HAP-1 (cell line): ENCODE data around the gene CA10.

ENCODE experiments used
- DNase-seq, 2 experiments: peaks; one replicate each; pipeline ENCODE4 v3.0.0-alpha.2; 2016 to 2020; ENCODE audit warnings: low spot score in 2 of 2
- H3K27me3 ChIP-seq: fragments of 250-450 bp; sonication (Bioruptor Pico); 2 replicates; pipeline ENCODE4 v1.5.1; 2020; ENCODE audit warnings: low read depth, mild to moderate bottlenecking, moderate library complexity
- H3K36me3 ChIP-seq: fragments of 250-450 bp; sonication (Bioruptor Pico); replicated peaks from 2 replicates; pipeline ENCODE4 v1.5.1; 2020; ENCODE audit warnings: mild to moderate bottlenecking
- H3K4me1 ChIP-seq: fragments of 250-450 bp; sonication (Bioruptor Pico); 2 replicates; pipeline ENCODE4 v1.5.1; 2020; ENCODE audit warnings: mild to moderate bottlenecking
- H3K4me3 ChIP-seq: fragments of 250-450 bp; sonication (Bioruptor Pico); 2 replicates; pipeline ENCODE4 v1.5.1; 2020; ENCODE audit warnings: mild to moderate bottlenecking, moderate library complexity
- H3K9me3 ChIP-seq: fragments of 250-450 bp; sonication (Bioruptor Pico); 2 replicates; pipeline ENCODE4 v1.5.1; 2020; ENCODE audit warnings: mild to moderate bottlenecking, moderate library complexity
- in situ Hi-C: fragments of 300-500 bp; cut with MboI; formaldehyde crosslinking; loops from 3 replicates; pipeline ENCODE4 v1.14.3; 2020; ENCODE audit warnings: low sequenced_read_pairs, inconsistent platforms, mixed read lengths

CA10 gene

GRCh38 chr17:51935477-51935876 lies 223.0 kb downstream of the CA10 start:
- Histone ChIP-seq H3K4me3 (no peak overlapping the region), H3K36me3 (no peaks in the 10 kb centered on the region), H3K4me1 (no peaks in the 10 kb centered on the region), H3K9me3 (no peaks in the 10 kb centered on the region), H3K27me3 (no peaks in the 10 kb centered on the region)
- in situ Hi-C loops, result no loop called here
- no peak for DNase-seq

- Histone ChIP-seq H3K27me3 (no peaks in the 10 kb centered on the region), H3K9me3 (no peaks in the 10 kb centered on the region), H3K4me3 (no peak overlapping the region), H3K36me3 (no peaks in the 10 kb centered on the region), H3K4me1 (no peaks in the 10 kb centered on the region)
- no peak for DNase-seq
- in situ Hi-C loops, result no loop called here
Measured at GRCh38 chr17:51933647-51934046, 224.9 kb downstream of the CA10 start.

- in situ Hi-C loops, result no loop called here
- no peak for DNase-seq
- Histone ChIP-seq H3K9me3 (no peaks in the 10 kb centered on the region), H3K27me3 (no peaks in the 10 kb centered on the region), H3K4me1 (no peaks in the 10 kb centered on the region), H3K4me3 (no peak overlapping the region), H3K36me3 (no peaks in the 10 kb centered on the region)
Measured at GRCh38 chr17:51926448-51926847, 232.1 kb downstream of the CA10 start.

GRCh38 chr17:51921500-51921899 lies 237.0 kb downstream of the CA10 start:
- in situ Hi-C loops, result no loop called here
- Histone ChIP-seq H3K4me1 (no peaks in the 10 kb centered on the region), H3K9me3 (no peaks in the 10 kb centered on the region), H3K4me3 (no peak overlapping the region), H3K36me3 (no peaks in the 10 kb centered on the region), H3K27me3 (no peaks in the 10 kb centered on the region)
- DNase-seq, result no peak

DNA sequence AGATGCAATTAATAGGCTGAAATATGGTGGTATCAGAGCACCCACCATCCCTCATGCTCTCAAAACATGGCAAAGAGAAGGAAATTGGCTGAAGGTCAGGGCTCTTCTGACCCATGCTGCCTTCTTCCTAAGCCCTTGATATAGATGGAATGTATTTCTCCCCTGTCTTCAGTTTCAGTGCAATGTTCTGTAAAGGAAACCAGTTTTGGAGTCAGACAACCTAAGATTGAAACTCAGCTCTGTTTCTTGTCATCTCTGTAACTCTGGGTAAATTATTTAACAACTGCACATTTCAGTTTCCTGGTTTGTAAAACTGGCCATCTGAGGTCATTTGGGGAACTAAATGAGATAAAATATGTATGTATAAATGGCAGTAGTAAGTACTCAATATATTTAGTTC lies 243.9 kb downstream of the CA10 start:
- no peak for DNase-seq
- Histone ChIP-seq H3K9me3 (no peaks in the 10 kb centered on the region), H3K4me3 (no peak overlapping the region), H3K36me3 (no peaks in the 10 kb centered on the region), H3K27me3 (no peaks in the 10 kb centered on the region), H3K4me1 (no peaks in the 10 kb centered on the region)
- in situ Hi-C loops, result no loop called here

DNA sequence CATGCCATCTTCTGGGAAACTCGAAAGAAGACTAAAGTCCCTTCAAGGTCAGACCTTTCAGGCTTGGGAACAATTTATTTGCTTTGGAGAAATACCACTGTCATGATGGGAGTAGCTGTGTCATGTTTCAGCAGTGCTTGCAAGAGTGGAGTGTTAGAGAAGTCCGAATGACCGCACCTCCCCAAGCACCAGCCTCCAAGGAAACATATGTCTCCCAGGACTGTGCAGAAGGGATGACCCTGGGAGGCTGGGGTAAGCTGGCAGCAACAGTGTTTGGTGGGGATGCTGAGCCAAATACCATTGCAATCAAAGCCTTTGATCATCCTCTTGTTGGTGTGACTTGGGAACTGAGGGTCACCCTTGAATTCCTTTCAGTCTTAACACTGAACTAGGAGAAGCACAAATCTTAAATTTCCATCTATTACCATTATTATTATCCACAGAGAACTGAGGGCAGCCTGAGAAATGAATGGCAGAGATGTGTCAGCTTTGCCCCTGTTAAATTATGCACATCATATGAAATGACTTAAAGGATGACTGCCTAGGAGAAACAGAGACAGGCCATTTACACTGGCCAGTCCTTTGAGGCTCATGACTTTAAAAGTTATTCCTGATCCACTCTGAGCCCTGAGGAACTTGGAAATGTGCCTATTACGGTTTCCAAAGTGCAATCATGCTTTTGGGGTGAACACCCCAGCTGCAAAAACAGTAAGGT lies 244.9 kb downstream of the CA10 start:
- in situ Hi-C loops, result no loop called here

DNA sequence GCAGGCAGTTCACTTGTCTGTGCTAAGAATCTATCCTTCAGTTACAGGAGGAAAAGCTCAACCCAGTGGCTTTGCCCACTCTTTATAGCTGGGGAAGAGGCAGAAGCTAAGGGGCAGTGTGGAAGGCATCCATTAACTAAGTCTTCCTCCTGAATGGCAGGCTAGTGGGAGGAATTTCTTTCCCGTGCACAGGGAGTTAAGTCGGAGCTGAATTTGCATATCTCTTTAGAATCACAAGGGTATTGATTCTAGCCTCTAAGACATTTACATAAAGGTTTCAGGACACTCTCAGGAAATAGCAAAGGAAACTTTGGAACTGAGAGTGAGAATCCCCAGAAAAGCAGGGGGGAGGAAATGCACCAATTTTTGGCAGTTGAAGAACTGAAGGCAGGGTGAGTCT lies 245.6 kb downstream of the CA10 start:
- in situ Hi-C loops, result no loop called here
- DNase-seq, result no peak
- no peaks in the 10 kb centered on the region for H3K36me3 ChIP-seq
- H3K9me3 ChIP-seq, result no peaks in the 10 kb centered on the region
- H3K4me1 ChIP-seq, result no peaks in the 10 kb centered on the region
- no peaks in the 10 kb centered on the region for H3K27me3 ChIP-seq
- H3K4me3 ChIP-seq, result no peak overlapping the region

More for the DNA sequence above, 244.9 kb downstream of the CA10 start:
- Histone ChIP-seq H3K36me3 (no peaks in the 10 kb centered on the region), H3K4me1 (no peaks in the 10 kb centered on the region), H3K9me3 (no peaks in the 10 kb centered on the region), H3K27me3 (no peaks in the 10 kb centered on the region), H3K4me3 (no peak overlapping the region)
- DNase-seq, result no peak

DNA sequence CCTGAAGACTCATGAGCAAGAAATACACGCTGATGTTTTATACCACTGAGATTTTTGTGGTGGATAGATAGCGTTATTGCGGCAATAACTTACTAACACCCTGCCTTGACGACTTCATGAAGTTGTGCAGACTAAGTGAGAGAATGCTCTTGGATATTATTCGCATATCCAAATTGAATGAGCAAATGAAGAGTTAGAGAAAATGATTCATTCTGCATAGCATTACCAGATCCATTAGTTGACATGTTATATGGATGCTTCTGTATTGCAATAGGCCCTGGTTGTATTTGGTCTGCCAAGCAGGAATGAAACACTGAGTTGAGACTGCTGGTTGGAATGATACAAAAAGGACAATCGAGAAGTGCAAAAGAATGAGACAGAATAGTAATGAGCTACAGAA lies 247.3 kb downstream of the CA10 start:
- no peak for DNase-seq
- no peaks in the 10 kb centered on the region for H3K4me1 ChIP-seq
- H3K4me3 ChIP-seq, result no peak overlapping the region

GRCh38 chr17:51909971-51910370 lies 248.5 kb downstream of the CA10 start:
- H3K27me3 ChIP-seq, result no peaks in the 10 kb centered on the region
- no peaks in the 10 kb centered on the region for H3K4me1 ChIP-seq
- no peak for DNase-seq
- H3K4me3 ChIP-seq, result no peak overlapping the region
- in situ Hi-C loops, result no loop called here
- no peaks in the 10 kb centered on the region for H3K36me3 ChIP-seq
- H3K9me3 ChIP-seq, result no peaks in the 10 kb centered on the region

More for the DNA sequence above, 247.3 kb downstream of the CA10 start:
- in situ Hi-C loops, result no loop called here
- Histone ChIP-seq H3K27me3 (no peaks in the 10 kb centered on the region), H3K9me3 (no peaks in the 10 kb centered on the region), H3K36me3 (no peaks in the 10 kb centered on the region)

DNA sequence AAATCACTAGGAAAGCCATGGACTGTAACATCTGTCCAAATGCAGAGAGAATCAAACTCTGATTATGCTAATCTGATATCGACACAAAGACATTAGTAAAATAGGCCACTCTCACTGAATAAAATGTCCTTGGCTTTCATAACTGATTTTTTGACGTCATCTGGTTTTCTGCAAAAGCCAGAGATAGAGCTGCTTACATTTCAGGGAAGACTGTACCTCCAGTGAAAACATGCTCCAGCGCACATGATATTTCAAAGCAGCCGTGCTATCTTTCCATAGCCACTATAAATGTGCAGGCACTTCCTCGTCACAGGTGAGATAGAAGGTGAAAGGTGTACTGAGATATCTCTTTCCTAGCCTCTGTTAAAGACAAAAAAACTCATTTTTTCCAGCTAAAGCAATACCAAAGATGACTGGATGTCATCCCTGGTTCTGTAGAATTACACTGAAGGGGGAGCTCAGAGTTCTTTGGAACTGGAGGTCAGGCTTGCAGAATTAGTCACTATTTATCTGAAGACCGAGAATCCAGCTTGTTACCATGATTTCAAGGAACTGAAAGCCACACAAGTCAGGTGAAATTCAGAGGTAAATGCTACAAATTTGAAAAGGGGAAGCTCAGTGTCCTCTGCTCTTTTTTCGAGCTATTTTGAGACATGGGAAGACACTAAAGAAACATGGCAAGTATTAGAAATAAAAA lies 249.5 kb downstream of the CA10 start:
- Histone ChIP-seq H3K4me1 (no peaks in the 10 kb centered on the region), H3K27me3 (no peaks in the 10 kb centered on the region), H3K9me3 (no peaks in the 10 kb centered on the region), H3K4me3 (no peak overlapping the region), H3K36me3 (no peaks in the 10 kb centered on the region)
- DNase-seq, result no peak
- in situ Hi-C loops, result no loop called here

DNA sequence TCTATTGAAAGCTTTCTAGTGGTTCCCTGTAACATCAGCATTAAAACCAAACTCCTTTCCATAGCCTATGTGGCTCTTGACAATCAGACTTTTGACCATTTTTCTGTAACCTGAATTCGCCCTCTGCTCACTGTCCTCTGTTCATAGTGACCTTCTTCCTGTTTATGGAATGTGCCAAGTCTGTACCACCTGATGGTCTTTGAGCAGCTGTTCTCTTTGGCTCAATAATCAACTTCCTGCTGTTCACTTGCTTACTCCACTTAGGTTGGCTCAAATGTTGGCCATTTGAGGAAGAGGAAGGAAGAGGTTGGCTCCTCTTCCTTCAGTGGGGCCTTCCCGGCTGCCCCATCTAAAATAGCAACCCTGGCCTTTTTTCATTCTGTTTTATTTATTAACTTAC lies 251.5 kb downstream of the CA10 start:
- DNase-seq, result no peak
- in situ Hi-C loops, result no loop called here
- Histone ChIP-seq H3K9me3 (no peaks in the 10 kb centered on the region), H3K36me3 (no peaks in the 10 kb centered on the region), H3K4me3 (no peak overlapping the region), H3K27me3 (no peaks in the 10 kb centered on the region), H3K4me1 (no peaks in the 10 kb centered on the region)

DNA sequence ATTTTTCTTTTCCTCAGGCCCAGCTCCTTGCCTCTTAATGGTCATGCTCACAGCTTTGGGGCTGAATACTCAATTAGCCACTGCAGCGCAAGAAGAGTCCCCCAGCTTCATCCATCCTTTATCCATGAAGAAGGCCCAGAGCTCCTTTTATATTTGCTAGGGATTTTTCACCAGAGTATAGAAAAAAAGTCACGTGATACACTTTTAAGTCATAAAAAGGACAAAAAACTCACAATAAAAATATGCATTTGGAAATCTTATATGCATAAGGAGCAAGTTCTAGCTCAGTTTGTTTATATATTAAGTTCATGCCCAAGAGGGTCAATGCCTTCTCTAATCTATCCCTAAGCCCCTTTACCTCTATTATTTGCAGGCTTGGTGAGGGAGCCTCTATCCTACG lies 254.1 kb downstream of the CA10 start:
- Histone ChIP-seq H3K4me3 (no peak overlapping the region), H3K36me3 (no peaks in the 10 kb centered on the region), H3K9me3 (no peaks in the 10 kb centered on the region), H3K27me3 (no peaks in the 10 kb centered on the region), H3K4me1 (no peaks in the 10 kb centered on the region)
- in situ Hi-C loops, result no loop called here
- no peak for DNase-seq

DNA sequence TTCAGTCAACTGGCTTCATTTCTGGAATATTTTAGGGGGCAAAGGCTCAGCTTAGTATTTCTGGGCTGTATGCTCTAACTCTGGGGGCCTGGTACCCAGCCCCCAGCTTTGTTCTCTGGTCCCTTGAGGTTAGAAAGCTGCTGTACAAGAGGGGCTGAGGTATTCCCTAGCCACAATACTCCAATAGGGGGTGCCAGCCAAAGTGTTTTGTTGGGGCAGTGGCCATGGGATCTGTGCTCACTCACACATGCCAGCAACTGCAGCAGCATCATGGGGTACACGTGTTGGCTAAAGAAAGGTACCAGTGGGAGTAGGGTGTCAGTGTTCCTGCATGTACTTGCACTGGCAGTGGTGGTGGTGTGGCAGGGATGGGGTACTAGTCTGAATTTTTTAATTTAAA lies 257.3 kb downstream of the CA10 start:
- in situ Hi-C loops, result no loop called here
- Histone ChIP-seq H3K9me3 (no peaks in the 10 kb centered on the region), H3K4me3 (no peak overlapping the region), H3K36me3 (no peaks in the 10 kb centered on the region), H3K27me3 (no peaks in the 10 kb centered on the region), H3K4me1 (no peaks in the 10 kb centered on the region)
- no peak for DNase-seq

DNA sequence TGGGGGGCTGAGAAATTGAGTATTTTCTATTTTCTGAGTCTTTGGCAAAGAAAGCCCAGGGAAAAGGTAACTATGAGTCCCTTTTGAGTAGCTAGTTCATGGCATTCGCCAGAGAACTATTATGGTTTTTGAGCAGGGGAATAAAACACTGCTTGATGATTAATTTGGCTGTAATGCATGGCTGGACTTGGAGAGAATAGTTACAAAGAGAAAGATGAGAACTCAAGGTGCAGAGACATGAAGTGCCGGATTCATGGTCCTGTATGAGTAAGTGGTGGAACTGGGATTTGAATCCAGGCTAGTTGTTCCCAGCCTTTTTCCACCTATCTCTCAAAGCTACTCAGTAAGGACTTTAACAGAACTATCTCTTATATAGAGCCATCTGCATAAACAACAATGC lies 266.6 kb downstream of the CA10 start:
- no peak for DNase-seq
- Histone ChIP-seq H3K4me3 (no peak overlapping the region), H3K27me3 (no peaks in the 10 kb centered on the region), H3K36me3 (no peaks in the 10 kb centered on the region), H3K9me3 (no peaks in the 10 kb centered on the region), H3K4me1 (no peaks in the 10 kb centered on the region)
- in situ Hi-C loops, result no loop called here
